Upper lobe of left lung (tissue), 4 donors: ENCODE data around the gene PRKD1.

Experiments used
- CTCF ChIP-seq, 6 experiments: fragments of 450-650 bp in 4 of 6; fragments of 200-600 bp in 2 of 6; sonication (generic) in 2 of 6; IDR thresholded peaks; one replicate each; pipeline ENCODE4 v1.5.1; 2016 to 2019; ENCODE audit warnings: antibody characterized with exemption in 6 of 6
- EP300 ChIP-seq, 4 donors: sonication (generic); formaldehyde crosslinking; IDR thresholded peaks; one replicate each; pipeline ENCODE4 v1.5.1; 2017; ENCODE audit warnings: antibody characterized with exemption in 4 of 4, control low read depth in 2 of 4

GRCh38 chr14:29738950-29739349 is 188.7 kb downstream of the PRKD1 start:
- TF ChIP-seq EP300 (IDR thresholded peaks at IDR 0.05) (no peak), CTCF (IDR thresholded peaks at IDR 0.05) (no peak)
